Measurements from ENCODE around the gene MEGF8. TPM values are rescaled to one million over a fixed set of nuclear protein-coding genes. Genes with fewer than 3 reads are reported as not detected.

MEGF8 gene
- total and polyA plus RNA-seq, 2 of the 8 experiments (the other 6 are each of a cell fraction or from before 2014, with no cell fraction given) = 13.0 to 23.7 TPM

DNA sequence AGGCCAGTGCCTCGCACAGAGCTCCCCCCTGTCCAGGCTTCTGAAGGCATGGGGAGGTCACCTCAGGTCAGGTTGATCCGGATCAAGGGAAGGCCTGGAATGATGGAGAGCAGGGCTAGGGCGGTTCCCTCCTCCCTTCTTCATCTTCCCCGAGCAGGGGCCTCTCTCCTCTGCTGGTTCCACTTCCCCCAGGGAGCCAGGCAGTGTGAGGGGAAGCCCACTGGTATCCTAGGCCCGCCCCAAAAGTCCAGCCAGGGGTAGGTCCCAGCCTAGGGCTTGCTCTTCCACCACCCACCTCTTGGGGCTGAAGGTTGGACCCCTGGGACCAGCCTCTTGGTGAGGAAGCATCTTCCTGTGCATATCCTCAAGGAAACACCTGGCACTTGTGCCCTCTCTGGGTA is 39.9 kb upstream of the MEGF8 start:
- no peak overlapping the region for H4K8ac ChIP-seq (ENCODE audit: extremely low read depth, insufficient read depth, low read length)
- H2BK20ac ChIP-seq (ENCODE audit: low read length) = no peak overlapping the region
- no peaks in the 10 kb centered on the region for H3K9me3 ChIP-seq (ENCODE audit: insufficient read depth in 2 of 2, low read depth in 1 of 2, low read length in 1 of 2)
- WGBS, 2 experiments (ENCODE audit: extremely low coverage in 1 of 2, insufficient coverage in 1 of 2, insufficient read length in 1 of 2, insufficient replicate concordance in 2 of 2, low coverage in 1 of 2, low lambda C conversion rate in 2 of 2, missing lambda C conversion rate in 1 of 2) = 77% methylated on average over 4 of the region's 5 CpGs; no CpG with 5 or more reads in 1 of the 2 experiments
- H4K91ac ChIP-seq (replicated peaks; ENCODE audit: insufficient read length, low read length) = no peak overlapping the region
- ChIA-PET CTCF (ENCODE audit: partially characterized antibody) (interaction anchor here (0.8 to 6.6 kb wide), 4 partner anchors 8 to 266 kb away, joined by 3 to 41 read pairs (median 4); no protein-coding TSS in a partner anchor), POLR2A (ENCODE audit: partially characterized antibody) (interaction anchor here (0.9 to 4.3 kb wide), 5 partner anchors 9 to 41 kb away, joined by 3 to 20 read pairs (median 3); no protein-coding TSS in a partner anchor)
- peaks cover 3 to 17% of the 10 kb centered on the region in 2 experiments for H4K20me1 ChIP-seq (replicated peaks in 1 of 2; ENCODE audit: control insufficient read depth in 1 of 2, insufficient read depth in 2 of 2, low read length in 2 of 2)
- peaks cover 13 to 35% (median 31%) of the 10 kb centered on the region in 4 experiments; a peak in 7 of 8 replicates for H3K36me3 ChIP-seq (ENCODE audit: control insufficient read depth in 2 of 4, insufficient read depth in 4 of 4, low read length in 3 of 4)
- H3K79me1 ChIP-seq (ENCODE audit: low read depth, low read length) = peaks cover 26% of the 10 kb centered on the region
- no peak overlapping the region for H2AK5ac ChIP-seq (ENCODE audit: low read depth, low read length)
- H3K4me3 ChIP-seq (ENCODE audit: extremely low read depth in 1 of 4, insufficient read depth in 2 of 4, low read depth in 3 of 4, low read length in 4 of 4) = peak overlapping the region; percentile 9 to 88 (median 58); a peak in 5 of 8 replicates
- H2BK120ac ChIP-seq (replicated peaks; ENCODE audit: low read depth, low read length) = no peak overlapping the region
- H3K27me3 ChIP-seq (replicated peaks in 1 of 4; ENCODE audit: control insufficient read depth in 3 of 4, extremely low read depth in 1 of 4, insufficient read depth in 3 of 4, low read length in 3 of 4) = no peaks in the 10 kb centered on the region
- 0 out of 2 replicates have a peak overlapping the region, but pooled peaks have one; percentile 21 for H2BK5ac ChIP-seq (ENCODE audit: low read depth, low read length)
- H3K9ac ChIP-seq (replicated peaks in 1 of 4; ENCODE audit: extremely low read depth in 1 of 4, low read depth in 3 of 4, low read length in 3 of 4) = no peak overlapping the region
- peaks cover 28% of the 10 kb centered on the region for H3K23me2 ChIP-seq (ENCODE audit: low read depth, low read length)
- H3K4me1 ChIP-seq (replicated peaks in 1 of 4; ENCODE audit: control insufficient read depth in 3 of 4, insufficient read depth in 4 of 4, low read length in 3 of 4) = peaks cover 9 to 37% (median 27%) of the 10 kb centered on the region in 4 experiments
- H3K14ac ChIP-seq (ENCODE audit: insufficient read length) = no peak overlapping the region
- peak overlapping the region; percentile 78 to 97; a peak in 3 of 4 replicates for H3K4me2 ChIP-seq (ENCODE audit: insufficient read depth in 1 of 2, low read depth in 2 of 2, low read length in 2 of 2)
- H2BK15ac ChIP-seq (ENCODE audit: low read length) = no peak overlapping the region
- H4K5ac ChIP-seq (ENCODE audit: insufficient read length, low read depth, low read length) = no peak overlapping the region
- H3K56ac ChIP-seq (replicated peaks; ENCODE audit: insufficient read length, low read depth, low read length) = no peak overlapping the region
- no peak overlapping the region for H3K23ac ChIP-seq (ENCODE audit: insufficient read length)
- no peak overlapping the region for H2AFZ ChIP-seq (ENCODE audit: low read length)
- no peak overlapping the region for H3K18ac ChIP-seq (ENCODE audit: extremely low read depth, low read length)
- DNase-seq (ENCODE audit: low read depth in 1 of 2, low spot score in 2 of 2) (no peak), FAIRE-seq (no peak)
- no peak overlapping the region for H3K4ac ChIP-seq (replicated peaks; ENCODE audit: insufficient read length, low read depth, low read length)
- no peak overlapping the region for H2BK12ac ChIP-seq (ENCODE audit: low read depth, low read length)
- no peak for TF ChIP-seq EZH2 (IDR thresholded peaks at IDR 0.05; ENCODE audit: low read depth, low read length, severe bottlenecking)
- TF ChIP-seq, protein P1, sequence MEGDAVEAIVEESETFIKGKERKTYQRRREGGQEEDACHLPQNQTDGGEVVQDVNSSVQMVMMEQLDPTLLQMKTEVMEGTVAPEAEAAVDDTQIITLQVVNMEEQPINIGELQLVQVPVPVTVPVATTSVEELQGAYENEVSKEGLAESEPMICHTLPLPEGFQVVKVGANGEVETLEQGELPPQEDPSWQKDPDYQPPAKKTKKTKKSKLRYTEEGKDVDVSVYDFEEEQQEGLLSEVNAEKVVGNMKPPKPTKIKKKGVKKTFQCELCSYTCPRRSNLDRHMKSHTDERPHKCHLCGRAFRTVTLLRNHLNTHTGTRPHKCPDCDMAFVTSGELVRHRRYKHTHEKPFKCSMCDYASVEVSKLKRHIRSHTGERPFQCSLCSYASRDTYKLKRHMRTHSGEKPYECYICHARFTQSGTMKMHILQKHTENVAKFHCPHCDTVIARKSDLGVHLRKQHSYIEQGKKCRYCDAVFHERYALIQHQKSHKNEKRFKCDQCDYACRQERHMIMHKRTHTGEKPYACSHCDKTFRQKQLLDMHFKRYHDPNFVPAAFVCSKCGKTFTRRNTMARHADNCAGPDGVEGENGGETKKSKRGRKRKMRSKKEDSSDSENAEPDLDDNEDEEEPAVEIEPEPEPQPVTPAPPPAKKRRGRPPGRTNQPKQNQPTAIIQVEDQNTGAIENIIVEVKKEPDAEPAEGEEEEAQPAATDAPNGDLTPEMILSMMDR (IDR thresholded peaks at IDR 0.05; ENCODE audit: control extremely low read depth in 1 of 3, insufficient read depth in 1 of 3, low read depth in 1 of 3, low read length in 3 of 3) = peak in 1 of 3 experiments; percentile 2; a peak in 1 of 4 replicates
- H3K27ac ChIP-seq (ENCODE audit: low read depth, low read length) = no peak overlapping the region
- H3K79me2 ChIP-seq (ENCODE audit: control insufficient read depth in 1 of 2, insufficient read depth in 2 of 2, low read length in 2 of 2) = peaks cover 0 to 22% of the 10 kb centered on the region in 2 experiments; a peak in 2 of 4 replicates
